ENCODE measurements around the gene LIMCH1.
"Not testable (repeated sequence)": the region's sequence is repeated elsewhere in the genome, so short reads cannot be mapped to it uniquely, and the experiment has no call there.

Gene LIMCH1

DNA sequence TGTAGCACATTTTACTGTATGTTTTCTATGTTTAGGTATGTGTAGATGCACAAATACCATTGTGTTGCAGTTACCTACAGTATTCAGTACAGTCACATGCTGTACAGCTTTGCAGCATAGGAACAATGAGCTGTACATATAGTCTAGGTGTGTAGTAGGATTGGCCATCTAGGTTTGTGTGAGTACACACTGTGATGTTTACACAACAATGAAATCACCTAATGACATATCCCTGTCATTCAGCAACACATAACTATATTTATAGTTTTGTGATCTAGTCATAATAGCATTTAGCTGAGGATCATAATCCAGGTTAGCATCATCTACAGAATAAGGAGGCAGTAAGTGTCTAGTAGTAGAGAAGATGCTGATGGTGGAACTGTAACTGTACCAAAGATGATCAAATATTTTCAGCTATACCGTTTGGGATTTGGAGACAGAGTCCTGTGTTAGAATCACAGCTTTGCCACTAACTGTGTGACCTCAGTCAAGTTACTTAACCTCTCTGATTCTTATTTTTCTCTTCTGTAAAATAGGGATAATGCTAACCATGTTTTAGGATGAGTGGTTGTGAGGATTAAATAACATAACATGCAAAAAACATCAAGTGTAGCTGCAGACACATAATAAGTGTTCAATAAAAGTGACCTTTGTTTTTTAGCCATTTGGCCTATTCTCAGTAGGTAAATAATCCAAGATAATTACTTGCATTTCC lies 73.3 kb downstream of the LIMCH1 start:
- DNase-seq = no peak

DNA sequence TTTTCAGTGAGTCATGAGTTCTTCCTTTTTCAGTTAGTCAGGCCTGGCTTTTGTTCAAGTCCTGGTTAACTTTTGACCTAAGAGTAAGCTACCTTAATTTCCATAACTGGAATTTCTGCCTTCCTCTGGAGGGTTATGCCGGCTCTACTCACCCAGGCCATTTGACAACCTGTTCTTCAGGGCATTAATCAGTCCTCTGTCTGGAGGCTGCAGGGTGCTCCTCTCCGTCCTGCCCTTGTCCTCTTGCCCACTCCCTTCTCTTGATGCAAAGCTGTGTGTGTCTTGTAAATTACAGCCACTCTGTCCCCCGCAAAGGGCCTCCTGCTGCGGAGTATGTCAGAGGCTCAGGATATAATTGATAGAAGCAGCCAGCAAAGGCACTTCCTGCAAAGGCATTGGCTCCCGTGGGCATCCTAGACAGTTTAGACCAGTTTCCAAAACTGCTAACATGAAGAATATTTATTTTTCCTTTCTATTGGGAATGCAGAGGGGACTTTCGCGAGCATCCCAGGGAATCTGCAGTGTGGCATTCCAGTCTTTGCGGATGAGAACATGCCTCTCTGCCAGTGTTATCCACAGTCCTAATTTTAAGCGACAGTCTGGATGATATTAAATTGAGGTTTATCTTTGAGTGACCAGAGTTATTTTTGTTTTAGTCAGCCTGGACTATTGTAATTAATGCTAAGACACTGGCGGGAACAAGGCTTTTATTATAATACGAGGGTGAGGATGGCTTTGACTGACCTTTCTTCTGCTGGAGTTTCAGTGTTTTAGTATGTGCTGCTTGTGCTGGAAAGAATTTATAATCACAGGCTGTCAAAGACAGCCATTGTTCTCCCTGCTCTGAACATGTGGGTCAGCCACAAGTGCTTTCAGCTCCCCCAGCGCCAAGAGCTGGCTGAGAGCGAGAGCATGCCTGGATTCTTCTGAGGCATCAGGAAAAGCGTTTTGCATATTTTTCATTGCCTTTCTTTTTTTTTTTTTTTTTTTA lies 74.2 kb downstream of the LIMCH1 start:
- peak; percentile 90 for DNase-seq

DNA sequence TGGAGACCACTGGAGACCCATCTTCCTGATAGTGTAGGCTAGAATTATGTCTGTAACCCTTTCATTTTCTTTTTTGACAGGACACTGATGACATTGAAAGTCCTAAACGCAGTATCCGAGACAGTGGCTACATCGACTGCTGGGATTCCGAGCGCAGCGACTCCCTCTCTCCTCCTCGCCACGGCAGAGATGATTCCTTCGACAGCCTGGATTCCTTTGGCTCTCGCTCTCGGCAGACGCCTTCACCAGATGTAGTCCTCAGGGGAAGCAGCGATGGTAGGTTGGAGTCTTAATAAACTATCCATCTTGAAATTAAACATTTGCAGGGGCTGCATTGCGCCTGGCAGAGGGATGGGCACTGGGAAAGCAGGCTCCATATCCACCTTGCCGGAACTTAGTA lies 75.4 kb downstream of the LIMCH1 start:
- peak; percentile 66 for DNase-seq

DNA sequence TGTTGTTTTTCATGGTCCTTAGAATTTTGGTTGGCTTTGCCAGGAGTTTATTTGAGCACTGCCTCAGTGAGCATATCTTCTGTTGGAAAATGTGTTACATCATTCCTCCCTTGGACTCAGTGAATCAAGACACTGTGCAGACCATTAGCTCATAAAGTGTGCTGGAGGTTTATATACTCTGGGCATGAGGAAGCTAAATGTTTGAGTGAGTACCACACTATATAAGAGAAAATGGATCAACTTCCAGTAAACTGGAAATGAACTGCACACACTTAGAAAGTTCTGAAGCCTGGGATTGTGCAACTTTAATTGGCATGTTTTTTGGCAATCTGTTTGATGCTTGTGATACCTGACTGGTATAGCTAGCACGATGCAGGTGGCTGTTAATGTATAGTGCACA lies 75.9 kb downstream of the LIMCH1 start:
- DNase-seq = peak; percentile 43

DNA sequence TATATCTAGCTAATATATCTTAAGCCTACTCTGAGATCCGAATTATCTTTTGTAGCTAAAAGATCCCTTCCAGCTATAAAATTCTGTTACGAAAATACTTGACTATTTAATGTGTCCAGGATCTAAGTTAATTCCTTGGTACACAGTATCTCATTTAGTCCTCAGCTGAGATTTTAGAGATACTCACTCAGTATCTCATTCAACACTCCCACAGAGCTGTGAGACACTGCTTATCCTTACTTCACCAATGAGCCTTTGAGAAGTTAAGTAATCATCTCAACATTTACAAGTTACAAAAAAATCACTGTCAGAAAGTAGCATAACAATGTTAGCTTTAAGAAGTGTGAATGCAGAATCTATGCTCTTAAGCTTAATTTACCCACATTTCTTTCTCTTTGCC lies 76.6 kb downstream of the LIMCH1 start:
- no peak for DNase-seq

DNA sequence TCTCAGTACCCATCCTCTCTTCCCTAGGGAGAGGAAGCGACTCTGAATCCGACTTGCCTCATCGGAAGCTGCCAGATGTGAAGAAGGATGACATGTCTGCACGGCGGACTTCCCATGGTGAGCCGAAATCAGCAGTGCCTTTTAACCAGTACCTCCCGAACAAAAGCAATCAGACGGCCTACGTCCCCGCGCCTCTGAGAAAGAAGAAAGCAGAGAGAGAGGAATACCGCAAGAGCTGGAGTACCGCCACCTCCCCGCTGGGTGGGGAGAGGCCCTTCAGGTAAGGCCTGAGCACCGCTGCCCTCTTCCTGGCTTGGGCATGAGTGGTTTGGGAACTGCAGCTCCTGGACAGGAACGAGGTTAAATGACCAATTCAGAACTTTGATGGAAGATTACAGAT lies 81.2 kb downstream of the LIMCH1 start:
- DNase-seq = no peak

DNA sequence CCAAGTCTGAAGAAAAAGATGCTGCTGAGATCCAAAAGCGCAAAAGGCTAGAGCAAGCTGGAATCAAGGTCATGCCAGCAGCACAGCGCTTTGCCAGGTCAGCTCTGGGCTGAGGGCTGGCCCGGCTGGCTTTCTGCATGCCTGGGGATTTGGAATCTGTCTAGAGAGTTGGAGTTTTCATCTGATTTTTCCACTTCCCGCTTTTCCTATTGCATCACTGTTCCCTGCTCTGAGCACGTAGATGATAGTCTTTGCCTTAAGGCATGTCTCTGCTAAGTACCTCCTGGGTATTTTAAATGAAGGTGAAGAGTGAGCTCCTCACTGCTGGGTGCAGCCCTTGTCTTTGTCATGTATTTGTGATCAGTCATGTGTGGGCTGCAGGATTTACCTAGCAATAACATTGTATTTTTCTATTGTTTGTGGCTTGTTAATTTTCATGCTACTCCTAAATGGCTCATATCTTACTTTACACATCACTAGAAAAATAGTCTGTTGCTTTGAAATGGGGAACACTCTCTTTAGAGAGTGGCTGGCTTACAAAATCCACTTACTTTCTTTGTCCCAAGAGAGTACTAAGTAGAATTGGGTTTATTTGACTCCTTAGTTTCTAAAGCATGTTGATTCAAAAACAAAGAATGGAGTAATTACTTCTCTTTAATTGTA lies 82.8 kb downstream of the LIMCH1 start:
- peak; percentile 45 for DNase-seq

DNA sequence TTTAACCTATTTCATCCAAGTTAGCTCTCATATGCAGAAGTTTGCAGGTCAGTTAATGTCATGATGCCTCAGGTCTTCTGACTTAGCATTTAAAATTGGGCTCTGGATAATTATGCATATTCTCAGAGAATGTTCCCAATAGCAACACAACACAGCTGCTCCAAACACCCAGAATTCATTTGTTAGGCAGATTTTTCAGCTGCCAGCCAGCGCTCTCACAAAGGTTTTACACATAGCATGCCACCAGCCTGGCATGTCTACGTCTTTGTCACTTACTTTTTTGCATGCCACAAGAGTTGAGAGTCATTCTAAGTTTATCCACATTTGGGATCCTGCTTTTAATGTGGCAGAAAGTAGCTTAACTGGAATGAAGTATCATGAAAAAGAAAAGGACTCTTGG lies 84.8 kb downstream of the LIMCH1 start:
- no peak for DNase-seq

DNA sequence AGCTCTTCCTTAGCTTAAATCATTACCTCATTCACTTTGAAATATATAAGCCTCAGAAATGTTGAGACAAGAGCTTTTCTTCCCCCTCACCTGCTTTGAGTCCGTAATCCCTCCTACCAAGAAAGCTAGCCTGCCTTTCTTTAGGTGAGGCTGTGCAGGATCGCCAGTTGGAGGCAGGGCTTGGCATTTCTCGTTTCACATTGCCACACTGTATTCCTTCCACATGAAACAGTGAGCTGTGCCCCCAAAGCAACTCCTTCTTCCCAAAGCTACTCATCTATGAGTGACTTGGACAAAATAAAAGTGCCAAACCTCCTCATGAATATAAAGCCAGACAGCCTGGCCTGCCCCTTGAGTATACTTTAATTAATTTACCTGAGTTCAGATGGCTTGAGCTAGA lies 86.8 kb downstream of the LIMCH1 start:
- DNase-seq = no peak

DNA sequence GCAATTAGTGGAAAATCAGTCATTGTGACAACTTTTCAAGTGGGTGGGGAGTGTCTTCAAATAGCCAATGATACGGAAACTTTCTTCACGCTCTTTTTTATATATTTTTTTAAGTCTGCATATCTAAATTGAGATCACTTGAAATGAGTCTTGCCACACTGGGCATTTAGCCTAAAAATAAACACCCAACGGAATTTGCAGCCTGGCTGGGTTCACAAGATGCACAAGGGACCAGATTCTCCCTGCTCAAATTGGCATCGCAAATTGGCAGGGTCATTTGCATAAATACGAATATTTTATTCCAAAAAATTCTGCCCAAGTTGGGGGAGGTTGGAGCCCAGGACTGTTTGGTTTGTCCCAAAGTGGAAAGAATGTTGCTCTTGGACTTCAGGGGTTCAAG lies 87.6 kb downstream of the LIMCH1 start:
- no peak for DNase-seq

DNA sequence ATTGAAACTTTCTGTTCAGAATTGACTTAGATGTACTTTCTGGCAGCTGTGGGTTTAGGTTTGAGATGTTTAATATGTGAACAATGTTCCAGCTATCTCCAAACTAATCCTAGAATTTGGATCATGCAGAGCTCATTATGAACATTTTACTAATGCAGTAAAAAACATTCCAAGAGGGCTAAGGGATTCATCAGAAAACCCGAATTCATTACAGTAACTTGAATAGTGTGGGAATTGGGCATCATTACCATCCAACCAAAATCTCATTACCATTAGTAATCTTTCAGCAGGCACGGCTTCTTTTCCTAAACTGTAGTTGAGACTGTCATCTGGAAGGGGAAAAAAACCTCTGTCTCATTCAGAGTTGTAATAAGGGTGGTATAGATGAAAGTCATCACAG lies 91.0 kb downstream of the LIMCH1 start:
- no peak for DNase-seq

DNA sequence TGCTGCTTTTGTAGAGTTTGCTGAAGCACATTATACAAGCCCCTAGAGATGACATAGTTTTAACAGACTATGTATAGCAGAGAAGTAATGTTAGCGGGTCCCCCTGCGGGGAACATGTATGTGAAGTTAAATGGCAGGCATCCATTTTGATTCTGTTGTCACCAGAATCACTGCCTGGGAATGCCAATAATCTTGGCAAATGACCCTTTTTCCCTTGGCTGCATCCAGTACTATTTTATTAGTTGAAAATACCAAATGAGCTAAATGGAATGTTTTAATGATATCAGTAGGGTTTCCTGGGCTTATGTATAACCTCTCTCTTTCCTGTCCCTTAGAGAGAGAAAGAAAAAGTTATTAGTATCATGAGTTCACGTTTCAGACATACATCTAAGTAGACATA lies 93.6 kb downstream of the LIMCH1 start:
- no peak for DNase-seq

DNA sequence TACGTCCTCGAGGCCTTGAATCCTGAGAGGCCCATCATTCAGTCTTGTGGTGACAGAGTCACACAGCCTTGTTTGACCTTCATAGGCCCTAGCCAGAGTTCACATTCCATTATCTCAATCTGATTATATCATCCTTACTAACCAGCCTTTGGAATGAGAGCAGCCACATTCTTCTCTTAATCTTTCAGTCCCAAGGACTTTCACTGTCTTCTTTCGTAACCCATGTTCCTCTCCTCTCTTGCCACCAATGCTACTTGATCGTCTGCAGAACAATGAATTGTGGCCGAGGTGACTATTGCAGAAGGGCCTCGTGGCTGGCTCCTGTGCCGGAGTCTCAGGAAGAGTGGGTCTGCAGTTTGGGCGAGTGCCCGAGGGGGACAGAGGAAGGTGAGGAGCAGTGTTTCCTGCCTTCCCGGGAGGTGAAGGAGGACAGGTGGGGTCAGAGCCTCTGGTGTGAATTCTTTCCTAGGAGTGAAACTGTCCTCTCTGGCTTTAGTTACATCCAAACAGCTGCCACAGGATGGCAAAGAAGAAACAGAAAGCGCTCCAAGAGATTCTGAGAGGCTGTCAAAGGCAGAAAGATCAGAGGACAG lies 94.6 kb downstream of the LIMCH1 start:
- DNase-seq = no peak

DNA sequence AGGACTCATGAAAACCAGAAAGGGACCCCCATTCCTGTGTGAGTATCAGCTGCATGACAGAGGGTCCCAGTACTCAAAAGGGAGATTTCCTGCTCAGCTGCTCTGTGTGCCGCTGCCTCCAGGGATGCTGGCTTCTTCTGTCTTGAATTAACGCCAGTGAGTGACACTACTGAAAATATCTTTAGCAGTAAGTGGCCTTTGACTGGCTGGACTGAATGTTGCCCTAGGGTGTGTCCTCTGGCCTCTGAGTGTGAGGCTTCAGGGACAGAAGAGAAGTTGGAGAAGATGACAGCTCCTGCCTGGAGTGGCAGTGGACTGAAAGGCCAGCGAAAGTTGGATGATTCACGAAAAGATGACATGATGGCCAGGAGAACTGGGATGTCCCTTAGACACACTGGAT lies 95.4 kb downstream of the LIMCH1 start:
- no peak for DNase-seq

DNA sequence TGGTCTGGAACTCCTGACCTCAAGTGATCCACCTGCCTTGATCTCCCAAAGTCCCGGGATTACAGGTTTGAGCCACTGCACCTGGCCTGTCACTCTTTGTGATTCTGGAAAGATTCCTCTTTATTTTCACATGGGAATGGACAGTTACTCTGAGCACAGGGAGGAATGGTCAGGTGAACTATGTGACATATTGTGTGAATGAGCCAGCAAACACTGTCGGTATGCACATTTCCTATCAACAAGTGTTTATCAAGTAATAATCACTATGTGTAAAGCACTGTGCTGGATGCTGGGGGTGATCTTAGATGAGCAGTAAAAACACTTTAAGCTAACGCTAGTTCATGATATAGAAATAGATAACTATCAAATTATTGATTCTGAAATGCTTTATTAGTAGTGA lies 97.5 kb downstream of the LIMCH1 start:
- no peak for DNase-seq

DNA sequence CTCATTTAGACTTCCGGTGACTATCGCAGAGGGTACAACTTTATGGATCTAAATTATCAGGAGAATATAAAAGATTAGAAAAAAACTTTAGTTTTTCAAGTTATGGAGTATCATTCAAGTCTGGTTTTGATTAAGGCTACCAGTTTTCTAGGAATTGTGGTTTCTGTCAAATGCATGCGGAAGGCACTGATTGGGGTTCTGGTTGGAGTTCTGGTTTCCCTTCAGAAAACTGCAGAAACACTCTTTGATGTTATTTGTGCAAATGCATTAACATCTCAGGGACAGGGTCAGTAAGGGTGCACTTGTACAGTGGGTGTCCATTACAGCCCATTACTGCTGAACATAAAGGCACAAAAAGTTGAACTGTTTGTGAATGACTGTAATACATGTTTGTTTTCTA lies 100.2 kb downstream of the LIMCH1 start:
- DNase-seq = no peak

DNA sequence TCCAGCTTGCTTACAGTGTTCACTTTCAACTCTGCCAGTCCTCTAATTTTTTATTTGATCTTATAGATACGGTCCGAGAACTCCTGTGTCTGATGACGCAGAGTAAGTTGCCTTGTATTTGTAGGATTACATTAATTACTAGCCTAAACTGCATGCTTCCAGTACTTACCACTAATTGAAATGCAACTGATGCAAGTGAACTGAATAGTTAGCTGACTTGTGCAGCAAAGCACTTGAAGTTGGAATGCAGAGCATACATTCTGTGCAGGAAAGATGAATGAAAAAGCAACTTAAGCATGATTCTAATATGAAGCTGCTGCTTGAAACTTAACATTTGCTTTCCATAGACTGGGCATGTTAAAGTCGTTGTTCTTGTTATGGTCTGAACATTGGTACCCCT lies 100.9 kb downstream of the LIMCH1 start:
- DNase-seq = no peak

DNA sequence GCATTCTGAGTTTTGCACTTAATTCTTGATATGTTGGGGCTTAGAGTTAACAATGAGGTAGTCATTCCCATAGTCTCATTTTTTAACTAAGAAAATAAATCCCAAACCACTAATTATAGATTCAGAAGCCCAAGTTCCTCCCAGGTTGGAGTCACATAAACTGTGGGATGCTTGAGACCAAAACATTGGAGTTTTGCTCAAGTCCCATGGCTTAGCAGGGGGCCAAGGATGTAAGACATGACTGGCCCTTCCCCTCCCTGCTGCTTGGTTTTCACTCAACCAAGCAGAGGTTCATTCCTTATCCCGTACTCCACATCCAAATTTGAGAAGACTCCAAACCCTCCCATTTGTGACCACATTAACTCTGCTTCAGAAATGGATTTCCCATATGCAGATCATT lies 101.3 kb downstream of the LIMCH1 start:
- DNase-seq = no peak

DNA sequence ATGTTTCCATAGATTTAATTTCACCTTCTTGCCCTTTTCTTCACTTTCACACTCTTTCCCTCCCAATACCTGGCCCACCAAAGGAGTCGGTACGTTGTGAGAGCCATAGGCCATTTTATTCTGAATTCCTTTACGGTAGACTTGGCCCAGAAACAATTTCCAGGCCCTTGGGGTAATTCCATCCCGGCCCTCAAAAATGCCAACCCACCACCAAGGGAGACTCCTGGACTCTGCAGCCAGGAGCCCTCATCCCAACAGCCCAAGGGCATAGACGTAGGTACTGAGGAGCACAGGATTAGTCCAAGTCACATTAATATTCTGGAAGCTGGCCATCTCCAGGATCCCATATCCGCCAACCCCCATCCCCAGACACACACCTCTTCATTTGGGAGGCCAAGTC lies 102.9 kb downstream of the LIMCH1 start:
- no peak for DNase-seq

DNA sequence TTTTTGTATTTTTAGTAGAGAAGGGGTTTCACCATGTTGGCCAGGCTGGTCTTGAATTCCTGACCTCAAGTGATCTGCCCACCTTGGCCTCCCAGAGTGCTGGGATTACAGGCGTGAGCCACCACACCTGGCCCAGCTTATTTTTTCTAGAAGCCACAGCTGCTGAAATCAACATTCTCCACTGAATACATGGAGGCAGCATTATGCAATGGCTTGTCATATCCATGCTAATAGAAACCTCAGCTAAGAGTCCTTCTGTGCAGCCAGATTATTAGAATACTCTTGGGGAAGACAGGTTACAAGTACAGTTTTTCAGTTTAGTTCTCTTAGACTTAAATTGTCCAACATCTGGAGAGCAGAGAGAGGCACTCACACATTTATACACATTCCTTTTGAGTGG lies 104.8 kb downstream of the LIMCH1 start:
- DNase-seq = not testable (repeated sequence)

DNA sequence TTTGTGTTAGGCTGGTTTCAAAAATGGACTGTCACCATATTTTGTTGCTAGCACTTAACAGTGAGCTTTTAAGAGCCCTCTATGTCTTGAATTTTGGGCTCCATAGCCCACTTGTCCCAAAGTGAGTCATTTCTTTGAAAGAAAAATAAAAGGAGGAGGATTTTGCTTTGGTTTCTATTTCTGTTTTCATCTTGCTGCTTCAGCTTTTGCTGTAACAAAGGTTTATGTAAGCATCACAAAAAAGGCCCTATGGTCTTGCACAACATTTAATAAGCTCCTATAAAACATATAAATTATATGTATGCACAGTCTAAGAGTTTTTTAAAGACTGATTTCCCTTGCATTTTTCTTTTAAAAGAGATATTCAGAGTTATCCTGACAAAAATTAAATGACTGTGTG lies 105.4 kb downstream of the LIMCH1 start:
- no peak for DNase-seq

DNA sequence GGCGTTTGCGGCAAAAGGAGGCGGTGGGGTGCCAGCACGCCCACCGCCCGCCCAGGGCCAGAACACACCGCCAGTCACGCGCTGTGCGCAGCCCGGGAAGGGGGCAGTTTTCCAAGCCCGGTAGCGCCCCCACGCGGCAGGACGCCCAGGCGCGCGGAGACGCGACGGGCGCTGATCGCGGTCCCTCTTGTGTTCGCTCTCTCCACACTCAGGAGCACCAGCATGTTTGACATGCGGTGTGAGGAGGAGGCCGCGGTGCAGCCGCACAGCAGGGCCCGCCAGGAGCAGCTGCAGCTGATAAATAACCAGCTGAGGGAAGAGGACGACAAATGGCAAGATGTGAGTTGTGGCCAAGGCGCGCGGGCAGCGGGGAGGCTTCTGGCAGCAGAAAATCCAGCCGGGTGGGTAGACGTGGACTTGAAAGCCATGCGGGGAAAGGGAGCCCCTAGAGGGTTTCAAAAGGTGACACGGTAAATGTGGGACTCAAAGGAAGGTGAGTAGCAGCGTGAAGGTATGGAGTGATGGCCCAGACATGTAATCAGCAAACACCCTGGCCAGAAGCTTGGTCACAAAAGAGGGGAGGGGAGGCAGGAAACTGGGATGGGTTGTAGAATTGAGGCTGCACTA lies 106.4 kb downstream of the LIMCH1 start:
- DNase-seq = peak; percentile 94

DNA sequence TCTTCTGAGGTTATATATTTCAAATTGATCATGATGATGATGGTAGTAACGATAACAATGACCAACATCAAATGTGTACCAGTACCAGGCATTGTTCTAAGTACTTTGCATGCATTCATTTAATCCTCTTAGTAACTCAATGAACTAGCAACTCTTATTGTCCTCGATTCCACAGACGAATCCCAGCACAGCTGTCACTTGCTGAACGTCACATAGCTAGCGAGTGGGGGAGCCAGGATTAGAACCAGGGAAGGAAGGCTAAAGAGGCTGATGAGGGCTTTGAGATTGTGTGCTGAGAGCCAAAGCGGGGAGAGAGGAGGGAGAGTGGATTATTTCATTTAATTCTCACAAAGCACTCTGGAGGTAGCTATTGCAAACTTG lies 106.9 kb downstream of the LIMCH1 start:
- peak; percentile 62 for DNase-seq

Data from eye (tissue), 1 donor.